Measurements from ENCODE around the gene FCSK. TPM values are rescaled to one million over a fixed set of nuclear protein-coding genes. Genes with fewer than 3 reads are reported as not detected.

The FCSK gene
- total RNA-seq, 4 donors from 2014 or later = 6.9 to 21.8 (median 12.4) TPM

DNA sequence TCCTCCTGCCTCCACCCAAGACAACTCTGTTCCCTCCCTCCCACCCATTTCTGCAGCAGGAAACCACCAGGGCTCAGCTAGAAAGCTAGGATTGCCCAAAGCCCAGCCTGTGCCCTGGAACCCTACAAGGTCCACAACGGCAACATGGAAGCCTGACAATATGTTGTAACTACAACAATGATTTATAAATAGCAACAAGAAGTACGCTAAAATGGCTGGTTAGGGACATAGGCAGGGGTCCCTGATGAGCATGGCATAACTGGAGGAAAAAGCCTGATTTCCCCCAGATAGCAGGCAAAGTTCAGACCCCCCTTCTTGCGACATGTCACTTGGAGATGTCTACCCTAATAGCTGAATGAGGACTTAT is 22.1 kb upstream of the FCSK start:
- TF ChIP-seq POLR2AphosphoS5 (IDR thresholded peaks at IDR 0.05) = no peak
- WGBS, 2 donors (ENCODE audit: low coverage in 1 of 2) = 13 to 35% methylated on average over 2 of the region's 3 CpGs
- peak overlapping the region; percentile 36 to 79 (median 70) for H3K27ac ChIP-seq
- no peak for ATAC-seq
- H3K27me3 ChIP-seq = no peaks in the 10 kb centered on the region
- H3K36me3 ChIP-seq = no peaks in the 10 kb centered on the region
- peaks cover 15 to 99% (median 71%) of the 10 kb centered on the region in 3 donors for H3K4me1 ChIP-seq
- H3K4me3 ChIP-seq = peak overlapping the region in 1 of 2 donors; percentile 2
- H3K9me3 ChIP-seq = no peaks in the 10 kb centered on the region

DNA sequence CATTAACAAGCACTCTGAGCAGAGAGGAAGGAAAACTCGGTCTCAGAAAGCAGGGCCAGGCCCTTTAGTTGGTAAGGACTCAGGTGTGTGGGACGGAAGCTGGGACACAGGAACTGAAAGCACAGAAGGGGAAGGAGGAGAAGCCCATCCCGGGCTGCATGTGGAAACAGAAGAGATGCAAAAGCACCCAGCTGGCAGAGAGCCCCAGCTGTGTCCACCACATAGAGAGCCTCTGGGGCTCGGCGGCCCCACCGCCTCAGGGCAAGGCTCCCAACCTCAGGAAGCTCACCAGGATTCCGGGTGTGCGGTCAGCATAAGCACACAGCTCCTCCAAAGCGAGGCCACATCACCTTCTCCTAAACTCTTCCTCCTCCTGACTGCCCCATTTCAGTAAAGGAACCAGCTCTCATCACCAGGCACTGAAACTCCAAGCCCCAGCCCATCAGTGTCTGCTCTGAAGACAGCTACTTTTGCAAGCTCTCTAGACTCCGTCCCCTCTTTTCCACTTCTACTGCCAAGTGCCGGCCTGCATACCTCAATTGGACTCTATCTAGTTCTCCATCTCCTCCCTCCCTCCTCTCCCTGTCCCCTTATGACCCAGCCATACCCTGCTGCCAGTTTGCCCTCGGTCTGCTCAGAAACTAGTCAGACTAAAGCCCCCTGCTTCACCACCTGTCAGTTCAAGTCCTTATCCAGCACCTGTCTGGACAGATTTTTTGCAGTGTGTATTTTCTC is 21.5 kb upstream of the FCSK start:
- H3K4me1 ChIP-seq = peaks cover 12 to 99% (median 71%) of the 10 kb centered on the region in 3 donors
- H3K27ac ChIP-seq = peak overlapping the region; percentile 36 to 79 (median 70)
- TF ChIP-seq POLR2A (IDR thresholded peaks at IDR 0.05) = no peak
- no peak for TF ChIP-seq POLR2AphosphoS5 (IDR thresholded peaks at IDR 0.05)
- no peak for TF ChIP-seq EP300 (IDR thresholded peaks at IDR 0.05)
- TF ChIP-seq, protein P1, sequence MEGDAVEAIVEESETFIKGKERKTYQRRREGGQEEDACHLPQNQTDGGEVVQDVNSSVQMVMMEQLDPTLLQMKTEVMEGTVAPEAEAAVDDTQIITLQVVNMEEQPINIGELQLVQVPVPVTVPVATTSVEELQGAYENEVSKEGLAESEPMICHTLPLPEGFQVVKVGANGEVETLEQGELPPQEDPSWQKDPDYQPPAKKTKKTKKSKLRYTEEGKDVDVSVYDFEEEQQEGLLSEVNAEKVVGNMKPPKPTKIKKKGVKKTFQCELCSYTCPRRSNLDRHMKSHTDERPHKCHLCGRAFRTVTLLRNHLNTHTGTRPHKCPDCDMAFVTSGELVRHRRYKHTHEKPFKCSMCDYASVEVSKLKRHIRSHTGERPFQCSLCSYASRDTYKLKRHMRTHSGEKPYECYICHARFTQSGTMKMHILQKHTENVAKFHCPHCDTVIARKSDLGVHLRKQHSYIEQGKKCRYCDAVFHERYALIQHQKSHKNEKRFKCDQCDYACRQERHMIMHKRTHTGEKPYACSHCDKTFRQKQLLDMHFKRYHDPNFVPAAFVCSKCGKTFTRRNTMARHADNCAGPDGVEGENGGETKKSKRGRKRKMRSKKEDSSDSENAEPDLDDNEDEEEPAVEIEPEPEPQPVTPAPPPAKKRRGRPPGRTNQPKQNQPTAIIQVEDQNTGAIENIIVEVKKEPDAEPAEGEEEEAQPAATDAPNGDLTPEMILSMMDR (IDR thresholded peaks at IDR 0.05) = no peak
- no peaks in the 10 kb centered on the region for H3K9me3 ChIP-seq
- H3K27me3 ChIP-seq = no peaks in the 10 kb centered on the region
- peak; percentile 26 for ATAC-seq
- 21 to 23% methylated on average over 5 to 12 of the region's 12 CpGs for WGBS, 2 donors (ENCODE audit: low coverage in 1 of 2)
- no peaks in the 10 kb centered on the region for H3K36me3 ChIP-seq
- H3K4me3 ChIP-seq = peak overlapping the region in 1 of 2 donors; percentile 2

DNA sequence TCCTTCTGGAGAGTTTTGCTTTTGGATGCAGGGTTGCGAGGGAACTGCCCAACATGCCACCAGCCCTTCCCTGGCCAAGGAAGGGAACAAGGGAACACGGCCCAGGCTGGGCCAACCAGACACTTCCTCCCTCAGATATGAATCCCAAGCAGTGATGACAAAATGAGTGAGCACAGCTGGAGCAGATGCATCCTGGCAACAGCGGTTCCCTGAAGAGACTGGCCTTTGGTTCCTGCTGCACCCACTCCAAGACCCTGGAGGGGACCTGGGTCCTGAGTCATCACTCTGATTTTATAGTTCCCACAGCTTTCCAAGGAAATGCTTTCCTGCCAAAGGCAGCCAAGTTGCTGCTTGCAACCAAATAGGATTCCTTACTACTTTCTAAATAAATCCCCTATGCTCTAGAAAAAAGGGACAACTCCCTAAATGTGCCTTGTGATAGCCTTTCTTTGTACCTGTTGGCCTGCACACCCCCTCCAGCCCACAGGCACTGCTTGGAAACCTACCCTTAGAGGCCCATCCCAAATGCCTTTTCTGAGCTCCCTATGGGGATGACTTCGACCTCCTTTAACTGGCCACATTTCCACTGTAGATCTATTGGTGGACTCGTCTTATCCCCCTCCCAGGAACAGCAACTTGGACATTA is 20.8 kb upstream of the FCSK start:
- Histone ChIP-seq H3K9me3 (no peaks in the 10 kb centered on the region), H3K27ac (peak overlapping the region in 3 of 4 donors; percentile 67 to 79 (median 72)), H3K27me3 (no peaks in the 10 kb centered on the region), H3K4me3 (no peak overlapping the region), H3K36me3 (no peaks in the 10 kb centered on the region), H3K4me1 (peaks cover 9 to 99% (median 64%) of the 10 kb centered on the region in 3 donors)
- TF ChIP-seq POLR2AphosphoS5 (IDR thresholded peaks at IDR 0.05) (peak; percentile 77), POLR2A (IDR thresholded peaks at IDR 0.05) (no peak)
- WGBS, 2 donors (ENCODE audit: low coverage in 1 of 2) = 11 to 33% methylated on average over 1 to 5 of the region's 5 CpGs
- peak; percentile 65 for ATAC-seq

DNA sequence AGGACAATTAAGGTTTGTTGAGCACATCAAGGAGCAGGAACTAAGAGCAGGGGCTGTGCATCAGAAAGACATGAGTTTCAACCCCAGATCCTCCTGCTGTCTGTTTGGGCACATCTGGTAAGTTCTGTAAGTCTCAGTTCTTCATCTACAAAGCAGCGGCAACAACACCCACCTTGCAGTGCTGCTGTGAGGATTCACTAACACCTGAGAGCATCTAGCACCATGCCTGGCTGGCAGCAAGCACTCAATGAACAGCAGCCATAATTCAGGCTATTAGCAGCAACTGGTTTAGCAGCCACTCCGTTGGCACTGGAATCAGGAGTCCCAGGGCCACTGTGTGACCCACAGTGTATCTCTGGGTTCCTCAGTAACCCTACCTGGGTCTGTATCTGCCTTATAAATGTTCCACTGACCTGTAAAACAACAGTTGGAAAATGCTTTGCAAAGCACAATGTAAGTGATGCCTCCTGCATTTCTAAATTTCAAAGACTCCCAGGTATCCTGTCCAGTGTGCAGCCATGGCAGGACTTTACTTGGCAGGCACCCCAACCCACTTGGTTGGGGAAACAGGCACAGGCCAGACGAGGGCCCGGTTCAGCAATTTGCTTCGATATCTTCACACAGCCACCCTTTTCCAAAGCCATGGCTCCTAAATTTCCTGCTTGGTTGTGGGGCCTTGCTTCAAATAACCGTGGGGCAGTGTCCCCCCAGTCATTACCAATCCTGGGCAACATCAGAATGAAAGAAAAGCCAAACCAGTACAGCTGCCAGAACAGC is 19.7 kb upstream of the FCSK start:
- TF ChIP-seq POLR2A (IDR thresholded peaks at IDR 0.05) = no peak
- TF ChIP-seq, protein P1 (IDR thresholded peaks at IDR 0.05) = no peak
- TF ChIP-seq EP300 (IDR thresholded peaks at IDR 0.05) = no peak
- no peak for TF ChIP-seq POLR2AphosphoS5 (IDR thresholded peaks at IDR 0.05)
- peaks cover 9 to 91% (median 58%) of the 10 kb centered on the region in 3 donors for H3K4me1 ChIP-seq
- H3K36me3 ChIP-seq = no peaks in the 10 kb centered on the region
- H3K9me3 ChIP-seq = no peaks in the 10 kb centered on the region
- H3K4me3 ChIP-seq = no peak overlapping the region
- H3K27ac ChIP-seq = peak overlapping the region in 3 of 4 donors; percentile 47 to 72 (median 67)
- WGBS, 2 donors (ENCODE audit: low coverage in 1 of 2) = 67 to 71% methylated on average over 1 to 2 of the region's 6 CpGs
- no peak for ATAC-seq
- H3K27me3 ChIP-seq = no peaks in the 10 kb centered on the region

DNA sequence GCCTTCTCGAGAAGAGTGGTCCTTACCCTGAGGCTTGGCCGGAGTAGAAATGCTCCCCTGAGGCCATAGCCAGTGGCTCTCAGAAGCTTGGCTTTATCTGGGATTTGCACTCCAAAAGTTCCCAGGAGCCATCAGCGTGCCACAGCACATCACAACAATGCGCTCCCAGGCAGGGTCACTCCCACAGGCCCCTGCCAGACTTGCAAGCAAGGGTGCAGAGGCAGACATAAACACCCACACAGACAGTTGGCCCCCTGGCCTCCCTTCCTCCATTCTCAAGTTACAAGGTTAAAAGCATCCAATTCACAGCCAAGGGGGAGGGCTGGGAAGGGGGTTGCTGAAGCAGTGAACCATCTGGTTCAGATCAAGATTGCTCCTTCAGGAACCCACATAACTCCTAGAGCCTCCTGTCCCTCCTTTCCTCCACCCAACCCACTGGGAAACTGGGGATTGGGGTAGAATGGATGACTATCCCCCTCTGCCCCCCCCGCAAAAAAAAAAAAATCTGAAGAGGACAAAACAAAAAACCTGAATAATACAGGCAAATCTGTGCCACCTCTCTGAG is 17.3 kb upstream of the FCSK start:
- no peak for ATAC-seq
- Histone ChIP-seq H3K4me1 (peaks cover 9 to 70% (median 43%) of the 10 kb centered on the region in 3 donors), H3K36me3 (no peaks in the 10 kb centered on the region), H3K27ac (peak overlapping the region in 3 of 4 donors; percentile 86 to 95 (median 88)), H3K9me3 (no peaks in the 10 kb centered on the region), H3K27me3 (no peaks in the 10 kb centered on the region), H3K4me3 (peak overlapping the region in 1 of 2 donors; percentile 90)
- TF ChIP-seq, protein P1 (IDR thresholded peaks at IDR 0.05) = no peak
- no peak for TF ChIP-seq POLR2AphosphoS5 (IDR thresholded peaks at IDR 0.05)
- TF ChIP-seq POLR2A (IDR thresholded peaks at IDR 0.05) = no peak
- TF ChIP-seq EP300 (IDR thresholded peaks at IDR 0.05) = no peak
- WGBS, 2 donors (ENCODE audit: low coverage in 1 of 2) = 0% methylated on average over 1 of the region's 5 CpGs
